NCI-H345 treated with DMSO at 0.1 percent for 48 hours (cell line): ENCODE data around the gene SLC35B2.
A peak's percentile ranks its signal among the peaks of the same experiment; 100 is the strongest.

ENCODE experiments used
- DNase-seq: peaks from one replicate; lab custom pipeline; 2025; ENCODE audit not compliant: unreplicated experiment; lab: John Stamatoyannopoulos, UW

Gene SLC35B2

DNA sequence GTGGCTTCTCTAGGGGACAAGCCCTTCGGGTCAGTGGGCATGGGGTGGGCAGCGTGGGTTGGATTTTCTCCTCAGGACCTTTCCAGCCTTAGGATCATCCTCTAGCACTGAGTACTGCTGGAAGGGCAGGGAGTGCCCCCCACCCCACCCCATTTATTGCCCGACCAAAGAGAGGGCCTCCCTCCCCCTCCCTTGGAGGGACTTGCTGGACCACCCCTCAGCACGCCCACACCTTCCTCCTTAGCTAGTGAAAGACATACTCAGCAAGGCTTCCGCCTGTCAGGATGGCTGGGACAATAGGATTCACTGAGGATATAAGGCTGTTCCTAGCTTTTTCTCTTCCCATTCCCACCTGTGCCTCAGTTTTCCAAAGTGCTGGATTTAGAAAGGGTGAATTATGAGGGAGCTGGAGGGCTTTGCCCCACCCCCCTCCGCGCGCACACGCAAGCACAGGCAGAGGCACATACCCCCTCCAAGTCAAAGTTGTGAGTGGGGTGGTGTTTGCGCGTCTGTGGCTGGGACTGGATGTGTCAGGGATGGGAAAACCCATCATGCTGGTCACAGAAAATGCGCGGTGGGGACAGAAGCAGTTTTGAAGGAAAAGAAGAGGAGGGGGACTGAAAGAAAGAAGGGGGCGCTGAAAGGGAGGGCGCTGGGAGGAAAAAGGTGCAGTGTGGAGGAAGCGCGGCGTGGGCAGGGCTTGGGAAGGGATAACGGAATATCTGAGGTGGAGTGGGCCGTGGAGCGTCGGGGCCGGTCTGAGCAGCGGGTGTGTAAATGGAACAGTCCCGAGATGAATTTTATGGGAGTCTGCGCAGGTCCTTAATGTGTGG, 34.6 kb downstream of the SLC35B2 start:
- DNase-seq = no peak

DNA sequence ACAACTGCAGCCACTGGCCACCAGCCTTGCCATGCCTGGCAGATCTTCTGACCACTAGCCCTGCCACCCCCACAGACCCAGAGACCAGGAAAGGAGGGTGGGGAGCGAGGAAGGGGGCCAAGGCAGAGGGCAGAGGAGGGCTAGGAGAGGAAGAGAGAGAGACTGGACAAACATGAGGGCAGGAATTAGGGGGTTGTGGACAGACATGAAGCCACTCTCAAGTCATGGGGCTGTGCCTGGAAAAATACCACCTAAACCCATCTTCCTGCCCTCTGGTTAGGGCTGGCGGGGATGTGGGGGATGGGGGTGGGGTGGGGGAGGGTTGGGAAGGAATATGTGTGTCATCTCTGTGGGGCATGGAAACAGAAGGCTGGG, 35.4 kb downstream of the SLC35B2 start:
- DNase-seq = no peak

DNA sequence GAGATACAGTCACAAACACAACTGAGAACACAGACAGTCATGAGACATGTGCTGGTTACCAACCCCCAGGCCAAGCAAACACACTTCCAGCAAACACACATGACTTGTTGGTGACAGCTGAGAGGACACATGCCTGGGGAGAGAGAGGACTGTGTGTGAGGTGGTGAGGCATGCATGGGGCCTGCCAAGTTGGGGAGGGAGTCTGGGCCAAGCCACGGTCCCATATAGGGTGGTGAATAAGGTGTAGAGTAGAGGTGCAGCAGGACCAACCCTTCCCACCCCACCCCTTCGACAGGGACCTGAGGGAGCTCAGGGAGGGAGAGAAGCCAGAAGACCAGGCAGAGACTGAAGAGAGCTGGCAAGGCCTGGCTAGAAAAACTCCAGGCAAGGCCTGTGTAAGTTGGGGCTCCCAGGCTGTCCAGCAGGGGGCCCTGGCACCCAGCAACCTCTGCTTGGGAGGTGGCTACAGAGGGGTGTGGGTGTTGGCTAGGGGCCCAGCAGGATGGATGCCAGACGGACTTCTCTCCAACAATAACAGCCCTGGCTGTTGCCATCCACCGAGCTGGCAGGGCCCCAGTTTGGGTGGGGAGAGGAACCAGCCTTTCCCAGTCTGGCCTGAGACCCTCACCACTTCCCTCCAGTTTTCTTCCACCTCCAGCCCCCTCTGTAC, 35.9 kb downstream of the SLC35B2 start:
- DNase-seq = peak; percentile 20

DNA sequence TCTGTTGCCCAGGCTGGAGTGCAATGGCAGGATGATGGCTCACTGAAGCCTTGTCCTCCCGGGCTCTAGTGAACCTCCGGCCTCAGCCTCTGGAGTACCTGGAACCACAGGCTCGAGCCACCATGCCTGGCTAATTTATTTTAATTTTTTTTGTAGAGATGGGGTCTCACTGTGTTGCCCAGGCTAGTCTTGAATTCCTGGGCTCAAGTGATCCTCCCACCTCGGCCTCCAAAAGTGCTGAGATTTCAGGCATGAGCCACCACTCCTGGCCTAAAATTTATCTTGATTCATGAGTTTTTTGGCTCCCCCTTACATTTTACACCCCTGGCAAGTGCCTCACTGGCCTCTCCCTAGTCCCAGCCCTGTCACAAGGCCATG, 36.4 kb downstream of the SLC35B2 start:
- no peak for DNase-seq

DNA sequence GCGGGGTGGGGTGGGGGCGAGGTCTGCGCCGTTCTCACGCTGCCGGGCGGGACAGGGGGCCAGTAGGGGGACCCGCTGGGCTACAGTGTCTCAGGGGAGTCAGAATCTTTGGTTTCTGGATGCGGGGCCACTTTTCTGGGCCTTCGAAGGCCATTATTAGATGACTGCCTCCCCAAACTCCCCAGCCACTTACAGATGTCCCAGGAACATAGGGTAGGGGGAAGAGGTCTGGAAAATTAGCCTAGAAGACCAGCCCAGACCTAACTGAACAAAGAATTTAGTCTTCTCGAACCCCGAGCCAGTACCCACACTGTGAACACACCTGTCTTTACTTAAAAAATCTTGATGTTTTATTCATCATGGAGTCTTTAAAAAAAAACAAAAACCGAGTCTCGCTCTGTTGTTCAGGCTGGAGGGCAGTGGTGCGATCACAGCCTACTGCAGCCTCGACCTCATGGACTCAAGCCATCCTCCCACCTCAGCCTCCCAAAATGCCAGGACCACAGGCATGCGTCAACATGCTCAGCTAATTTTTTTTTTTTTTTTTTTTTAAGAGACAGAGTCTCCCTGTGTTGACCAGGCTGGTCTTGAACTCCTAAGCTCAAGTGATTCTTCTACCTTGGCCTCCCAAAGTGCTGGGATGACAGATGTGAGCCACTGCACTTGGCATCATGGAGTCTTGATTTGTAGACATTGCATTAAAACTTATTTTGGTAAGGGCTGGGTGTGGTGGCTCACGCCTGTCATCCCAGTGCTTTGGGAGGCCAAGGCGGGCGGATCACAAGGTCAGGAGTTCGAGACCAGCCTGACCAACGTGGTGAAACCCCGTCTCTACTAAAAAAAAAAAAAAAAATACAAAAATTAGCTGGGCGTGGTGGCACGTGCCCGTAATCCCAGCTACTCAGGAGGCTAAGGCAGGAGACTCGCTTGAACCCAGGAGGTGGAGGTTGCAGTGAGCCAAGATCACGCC, 37.2 kb downstream of the SLC35B2 start:
- DNase-seq = no peak

DNA sequence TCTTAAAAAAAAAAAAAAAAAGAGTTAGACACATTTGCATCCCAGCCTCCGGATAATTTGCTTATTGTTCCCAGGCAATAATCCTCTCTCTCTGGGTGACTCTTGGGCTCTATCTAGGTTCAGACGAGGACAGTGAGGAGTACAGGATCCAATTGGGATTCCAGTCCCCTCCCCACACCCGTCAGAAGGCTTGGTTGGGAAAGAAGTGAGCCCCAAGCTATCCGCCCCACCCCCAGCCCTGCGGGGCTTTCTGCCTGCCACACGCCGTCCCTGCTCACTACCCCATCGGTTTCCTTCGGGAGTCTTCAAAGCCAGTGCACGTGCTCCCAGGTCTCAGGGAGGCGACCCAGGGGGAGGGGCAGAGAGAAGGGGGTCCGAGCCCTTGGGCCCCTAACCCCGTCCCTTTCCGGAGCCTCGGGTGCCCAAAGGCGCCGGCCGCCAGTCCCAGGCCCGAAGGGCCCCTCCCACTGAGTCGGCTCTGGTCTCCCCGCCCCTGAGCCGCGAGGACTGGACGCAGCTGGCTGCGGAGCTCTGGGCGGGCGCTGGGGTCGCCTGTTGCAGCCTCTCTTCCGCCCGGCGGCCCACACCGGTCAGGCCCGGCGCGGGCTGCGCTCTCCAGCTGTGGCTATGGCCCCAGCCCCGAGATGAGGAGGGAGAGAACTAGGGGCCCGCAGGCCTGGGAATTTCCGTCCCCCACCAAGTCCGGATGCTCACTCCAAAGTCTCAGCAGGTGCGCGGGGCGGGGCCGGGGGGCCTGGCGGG, 38.1 kb downstream of the SLC35B2 start:
- DNase-seq = no peak

DNA sequence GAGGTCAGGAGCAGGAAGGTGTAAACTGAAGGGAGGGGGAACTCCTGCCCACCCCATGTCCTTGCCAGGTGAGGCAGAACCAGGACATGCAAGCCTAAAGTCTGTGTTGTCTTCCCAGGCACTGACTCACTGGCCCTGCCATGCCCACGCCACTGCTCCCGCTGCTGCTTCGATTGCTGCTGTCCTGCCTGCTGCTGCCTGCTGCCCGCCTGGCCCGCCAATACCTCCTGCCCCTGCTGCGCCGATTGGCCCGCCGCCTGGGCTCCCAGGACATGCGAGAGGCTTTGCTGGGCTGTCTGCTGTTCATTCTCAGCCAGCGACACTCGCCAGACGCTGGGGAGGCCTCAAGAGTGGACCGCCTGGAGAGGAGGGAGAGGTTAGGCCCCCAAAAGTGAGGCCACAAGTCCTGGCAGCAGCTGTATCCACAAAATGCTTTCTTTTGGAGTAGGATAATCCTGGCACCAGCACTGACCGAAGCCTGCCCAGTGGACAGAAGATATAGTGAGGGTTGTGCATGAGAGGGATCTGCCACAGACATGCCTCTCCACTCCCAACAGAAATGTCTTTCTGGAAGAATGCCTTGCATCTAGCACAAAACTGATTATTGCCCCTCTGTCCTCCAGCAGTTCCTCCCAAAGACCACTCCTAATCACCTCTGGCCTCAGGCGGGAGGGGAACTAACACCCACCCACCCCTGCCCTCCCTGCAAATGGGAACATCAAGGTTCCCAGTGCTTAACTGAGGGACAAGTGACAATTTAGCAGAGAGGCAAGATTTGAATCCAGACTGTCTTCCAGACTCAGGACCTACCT, 39.8 kb downstream of the SLC35B2 start:
- DNase-seq = no peak

DNA sequence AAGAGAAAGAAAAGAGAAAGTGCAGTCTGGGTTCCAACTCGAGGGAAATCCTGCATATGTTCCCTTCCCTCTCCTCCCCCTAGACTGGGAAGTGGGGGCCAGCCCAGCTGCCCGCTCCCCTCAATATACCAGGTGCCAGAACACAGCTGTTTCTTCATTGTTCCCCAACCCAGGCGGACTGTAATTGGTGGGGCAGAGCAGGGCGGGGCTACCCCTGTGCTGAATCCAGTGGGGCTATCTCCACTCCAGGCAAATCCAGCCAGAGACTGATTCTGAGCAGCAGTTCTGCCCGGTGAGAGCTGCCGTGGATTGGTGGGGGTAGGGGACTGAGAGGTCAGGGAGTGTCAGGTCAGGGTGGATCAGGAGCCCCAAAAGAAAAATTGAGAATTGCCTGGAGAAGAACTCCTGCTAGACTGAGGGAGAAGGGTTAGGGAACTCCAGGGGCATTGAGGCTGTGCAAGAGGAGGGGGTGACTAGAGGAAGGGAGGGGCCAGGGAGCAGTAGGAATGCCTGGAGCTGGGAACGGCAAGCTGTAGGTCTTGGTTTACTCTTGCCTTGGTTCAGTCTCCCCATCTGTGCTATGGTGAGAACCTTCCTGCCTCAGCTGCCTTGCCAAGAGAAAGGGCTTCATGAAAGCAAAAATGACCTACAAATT, 40.5 kb downstream of the SLC35B2 start, which contains the start of gene MYMX:
TSS of gene MYMX (plus strand) at position 250 of the 655 bp plus-strand sequence. CDS start 546 bp downstream, outside the sequence.
- DNase-seq = no peak

DNA sequence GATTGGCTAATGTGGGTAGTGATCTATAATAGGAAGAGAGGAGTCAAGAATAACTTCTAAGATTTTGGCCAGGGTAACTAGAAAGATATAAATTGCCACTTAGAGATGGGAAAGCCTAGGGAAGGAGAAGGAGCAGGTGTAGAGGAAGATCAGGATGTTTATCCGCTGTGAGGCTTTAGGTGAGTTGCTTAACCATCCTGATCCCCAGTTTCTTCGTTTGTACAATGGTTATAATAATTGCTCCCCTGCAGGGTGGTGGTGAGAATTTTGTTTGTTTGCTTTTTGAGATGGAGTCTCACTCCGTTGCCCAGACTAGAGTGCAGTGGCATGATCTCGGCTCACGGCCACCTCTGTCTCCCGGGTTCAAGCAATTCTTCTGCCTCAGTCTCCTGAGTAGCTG, 43.0 kb downstream of the SLC35B2 start:
- no peak for DNase-seq

DNA sequence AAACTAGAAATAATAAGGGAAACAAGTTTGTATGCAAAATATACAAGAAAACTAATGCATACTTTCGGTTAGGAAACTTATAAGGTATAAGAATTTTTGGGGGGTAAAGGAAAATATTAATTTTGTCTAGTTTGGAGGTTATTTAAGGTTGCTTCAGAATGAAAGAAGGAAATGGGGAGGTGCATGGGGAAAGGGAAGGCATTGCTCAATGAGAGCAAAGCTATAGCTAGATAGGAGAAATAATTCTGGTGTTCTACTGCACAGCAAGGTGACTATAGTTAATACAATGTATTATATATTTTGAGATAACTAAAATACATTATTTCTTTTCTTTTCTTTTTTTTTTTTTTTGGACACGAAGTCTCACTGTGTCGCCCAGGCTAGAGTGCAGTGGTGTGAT, 46.0 kb downstream of the SLC35B2 start:
- no peak for DNase-seq

DNA sequence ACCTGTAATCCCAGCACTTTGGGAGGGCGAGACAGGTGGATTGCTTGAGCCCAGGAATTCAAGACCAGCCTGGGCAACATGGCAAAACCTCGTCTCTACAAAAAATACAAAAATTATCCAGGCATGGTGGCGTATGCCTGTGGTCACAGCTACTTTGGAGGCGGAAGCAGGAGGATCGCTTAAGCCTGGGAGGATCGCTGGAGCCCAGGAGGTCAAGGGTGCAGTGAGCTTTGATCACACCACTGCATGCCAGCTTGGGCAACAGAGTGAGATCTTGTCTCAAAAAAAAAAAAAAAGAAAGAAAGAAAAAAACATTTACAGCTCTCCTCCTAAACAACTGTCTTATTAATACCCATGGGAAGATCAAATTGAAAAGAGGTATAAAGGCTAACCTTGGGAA, 49.4 kb downstream of the SLC35B2 start:
- no peak for DNase-seq
